Measurements from ENCODE around the gene CD79B.
"Not testable (repeated sequence)": the region's sequence is repeated elsewhere in the genome, so short reads cannot be mapped to it uniquely, and the experiment has no call there.

CD79B gene

GRCh38 chr17:63925615-63926014 lies 6.5 kb downstream of the CD79B start:
- Histone ChIP-seq H3K4me1 (ENCODE audit: control insufficient read depth, insufficient read depth, low read length) (no peaks in the 10 kb centered on the region), H3K27ac (ENCODE audit: low read depth, low read length) (no peak overlapping the region), H3K9ac (ENCODE audit: low read length) (no peak overlapping the region), H3K4me3 (ENCODE audit: low read length) (no peak overlapping the region), H3K36me3 (ENCODE audit: control insufficient read depth, insufficient read depth, low read length) (no peaks in the 10 kb centered on the region), H3K27me3 (ENCODE audit: control insufficient read depth, insufficient read depth, low read length) (no peaks in the 10 kb centered on the region)

- not testable (repeated sequence) for H3K4me1 ChIP-seq (ENCODE audit: control insufficient read depth, insufficient read depth, low read length); H3K36me3 ChIP-seq (ENCODE audit: control insufficient read depth, insufficient read depth, low read length); H3K27ac ChIP-seq (ENCODE audit: low read depth, low read length); H3K4me3 ChIP-seq (ENCODE audit: low read length); H3K9ac ChIP-seq (ENCODE audit: low read length); H3K27me3 ChIP-seq (ENCODE audit: control insufficient read depth, insufficient read depth, low read length)
These were observed 9.7 kb downstream of the CD79B start for GRCh38 chr17:63922402-63922801.

- H3K27ac ChIP-seq (ENCODE audit: low read depth, low read length); H3K4me1 ChIP-seq (ENCODE audit: control insufficient read depth, insufficient read depth, low read length); H3K36me3 ChIP-seq (ENCODE audit: control insufficient read depth, insufficient read depth, low read length); H3K4me3 ChIP-seq (ENCODE audit: low read length); H3K27me3 ChIP-seq (ENCODE audit: control insufficient read depth, insufficient read depth, low read length); H3K9ac ChIP-seq (ENCODE audit: low read length): not testable (repeated sequence)
These were observed 11.4 kb downstream of the CD79B start for GRCh38 chr17:63920779-63921178.

- H3K27ac ChIP-seq (ENCODE audit: low read depth, low read length); H3K36me3 ChIP-seq (ENCODE audit: control insufficient read depth, insufficient read depth, low read length); H3K4me3 ChIP-seq (ENCODE audit: low read length); H3K9ac ChIP-seq (ENCODE audit: low read length); H3K27me3 ChIP-seq (ENCODE audit: control insufficient read depth, insufficient read depth, low read length); H3K4me1 ChIP-seq (ENCODE audit: control insufficient read depth, insufficient read depth, low read length): not testable (repeated sequence)
These were observed 12.1 kb downstream of the CD79B start for GRCh38 chr17:63920050-63920449.

GRCh38 chr17:63919311-63919723 lies 12.8 kb downstream of the CD79B start:
- Histone ChIP-seq H3K36me3 (ENCODE audit: control insufficient read depth, insufficient read depth, low read length) (no peaks in the 10 kb centered on the region), H3K4me1 (ENCODE audit: control insufficient read depth, insufficient read depth, low read length) (no peaks in the 10 kb centered on the region), H3K4me3 (ENCODE audit: low read length) (no peak overlapping the region), H3K9ac (ENCODE audit: low read length) (no peak overlapping the region), H3K27ac (ENCODE audit: low read depth, low read length) (no peak overlapping the region), H3K27me3 (ENCODE audit: control insufficient read depth, insufficient read depth, low read length) (no peaks in the 10 kb centered on the region)

GRCh38 chr17:63918789-63919305 lies 13.3 kb downstream of the CD79B start, which contains the start of gene GH1:
GH1 (minus strand) TSS chr17:63918839; CDS start chr17:63918776, 63 bp downstream.
- not testable (repeated sequence) for H3K36me3 ChIP-seq (ENCODE audit: control insufficient read depth, insufficient read depth, low read length); H3K27me3 ChIP-seq (ENCODE audit: control insufficient read depth, insufficient read depth, low read length); H3K9ac ChIP-seq (ENCODE audit: low read length); H3K4me1 ChIP-seq (ENCODE audit: control insufficient read depth, insufficient read depth, low read length); H3K27ac ChIP-seq (ENCODE audit: low read depth, low read length); H3K4me3 ChIP-seq (ENCODE audit: low read length)

GRCh38 chr17:63918305-63918704 lies 13.8 kb downstream of the CD79B start:
- no peak overlapping the region for H3K27ac ChIP-seq (ENCODE audit: low read depth, low read length)
- no peaks in the 10 kb centered on the region for H3K4me1 ChIP-seq (ENCODE audit: control insufficient read depth, insufficient read depth, low read length)
- no peaks in the 10 kb centered on the region for H3K36me3 ChIP-seq (ENCODE audit: control insufficient read depth, insufficient read depth, low read length)
- H3K27me3 ChIP-seq (ENCODE audit: control insufficient read depth, insufficient read depth, low read length): no peaks in the 10 kb centered on the region
- no peak overlapping the region for H3K9ac ChIP-seq (ENCODE audit: low read length)
- no peak overlapping the region for H3K4me3 ChIP-seq (ENCODE audit: low read length)

GRCh38 chr17:63917646-63918045 lies 14.5 kb downstream of the CD79B start:
- Histone ChIP-seq H3K36me3 (ENCODE audit: control insufficient read depth, insufficient read depth, low read length) (no peaks in the 10 kb centered on the region), H3K4me1 (ENCODE audit: control insufficient read depth, insufficient read depth, low read length) (no peaks in the 10 kb centered on the region), H3K27ac (ENCODE audit: low read depth, low read length) (no peak overlapping the region), H3K9ac (ENCODE audit: low read length) (no peak overlapping the region), H3K4me3 (ENCODE audit: low read length) (no peak overlapping the region), H3K27me3 (ENCODE audit: control insufficient read depth, insufficient read depth, low read length) (no peaks in the 10 kb centered on the region)

- H3K27me3 ChIP-seq (ENCODE audit: control insufficient read depth, insufficient read depth, low read length); H3K4me3 ChIP-seq (ENCODE audit: low read length); H3K9ac ChIP-seq (ENCODE audit: low read length); H3K27ac ChIP-seq (ENCODE audit: low read depth, low read length); H3K4me1 ChIP-seq (ENCODE audit: control insufficient read depth, insufficient read depth, low read length); H3K36me3 ChIP-seq (ENCODE audit: control insufficient read depth, insufficient read depth, low read length): not testable (repeated sequence)
These were observed 14.9 kb downstream of the CD79B start for GRCh38 chr17:63917206-63917605.

GRCh38 chr17:63916566-63917185 lies 15.5 kb downstream of the CD79B start:
- Histone ChIP-seq H3K27me3 (ENCODE audit: control insufficient read depth, insufficient read depth, low read length) (no peaks in the 10 kb centered on the region), H3K36me3 (ENCODE audit: control insufficient read depth, insufficient read depth, low read length) (no peaks in the 10 kb centered on the region), H3K4me1 (ENCODE audit: control insufficient read depth, insufficient read depth, low read length) (no peaks in the 10 kb centered on the region), H3K4me3 (ENCODE audit: low read length) (no peak overlapping the region), H3K9ac (ENCODE audit: low read length) (no peak overlapping the region), H3K27ac (ENCODE audit: low read depth, low read length) (no peak overlapping the region)

GRCh38 chr17:63915753-63916152 lies 16.4 kb downstream of the CD79B start:
- H3K27ac ChIP-seq (ENCODE audit: low read depth, low read length): not testable (repeated sequence)

GRCh38 chr17:63914471-63914870 lies 17.7 kb downstream of the CD79B start:
- peaks cover 3% of the 10 kb centered on the region for H3K27me3 ChIP-seq (ENCODE audit: control insufficient read depth, insufficient read depth, low read length)
- H3K36me3 ChIP-seq (ENCODE audit: control insufficient read depth, insufficient read depth, low read length): no peaks in the 10 kb centered on the region
- no peak overlapping the region for H3K27ac ChIP-seq (ENCODE audit: low read depth, low read length)
- no peak overlapping the region for H3K9ac ChIP-seq (ENCODE audit: low read length)
- H3K4me3 ChIP-seq (ENCODE audit: low read length): no peak overlapping the region
- no peaks in the 10 kb centered on the region for H3K4me1 ChIP-seq (ENCODE audit: control insufficient read depth, insufficient read depth, low read length)

More at GRCh38 chr17:63915753-63916152, 16.4 kb downstream of the CD79B start:
- H3K27me3 ChIP-seq (ENCODE audit: control insufficient read depth, insufficient read depth, low read length); H3K4me1 ChIP-seq (ENCODE audit: control insufficient read depth, insufficient read depth, low read length); H3K4me3 ChIP-seq (ENCODE audit: low read length); H3K9ac ChIP-seq (ENCODE audit: low read length); H3K36me3 ChIP-seq (ENCODE audit: control insufficient read depth, insufficient read depth, low read length): not testable (repeated sequence)

GRCh38 chr17:63911657-63912100 lies 20.5 kb downstream of the CD79B start:
- Histone ChIP-seq H3K27ac (ENCODE audit: low read depth, low read length) (no peak overlapping the region), H3K36me3 (ENCODE audit: control insufficient read depth, insufficient read depth, low read length) (no peaks in the 10 kb centered on the region)

More at GRCh38 chr17:63911657-63912100, 20.5 kb downstream of the CD79B start:
- Histone ChIP-seq H3K9ac (ENCODE audit: low read length) (no peak overlapping the region), H3K4me3 (ENCODE audit: low read length) (no peak overlapping the region), H3K27me3 (ENCODE audit: control insufficient read depth, insufficient read depth, low read length) (peaks cover 3% of the 10 kb centered on the region), H3K4me1 (ENCODE audit: control insufficient read depth, insufficient read depth, low read length) (no peaks in the 10 kb centered on the region)
